OCI-LY7 (cell line): Measurements from ENCODE around the gene KIF1A.

Experiments
- CTCF ChIP-seq: fragments of 200-600 bp; sonication (generic); conservative IDR thresholded peaks from 2 replicates; pipeline ENCODE4 v1.5.1; 2014; ENCODE audit warnings: mild to moderate bottlenecking, antibody characterized with exemption, low read length, moderate library complexity, mixed read lengths
- EZH2phosphoT487 ChIP-seq: fragments of 200-600 bp; sonication (generic); IDR thresholded peaks from 2 replicates; pipeline ENCODE4 v1.6.1; 2018; ENCODE audit warnings: low read depth, borderline replicate concordance, mild to moderate bottlenecking, mixed run types, antibody characterized with exemption, low read length, moderate library complexity, mixed read lengths

GRCh38 chr2:240786355-240786841 lies 33.6 kb downstream of the KIF1A start:
- TF ChIP-seq CTCF = no peak
- no peak for TF ChIP-seq EZH2phosphoT487
